COLO668 (cell line): ENCODE results near the gene MEGF9.

Experiments
- DNase-seq: peaks from one replicate; lab custom pipeline; 2025; ENCODE audit not compliant: unreplicated experiment; lab: John Stamatoyannopoulos, UW

MEGF9 gene

GRCh38 chr9:120627073-120627472 lies 87.2 kb downstream of the MEGF9 start:
- DNase-seq = no peak

- DNase-seq = no peak
Observed at GRCh38 chr9:120626512-120626911, 87.8 kb downstream of the MEGF9 start.

GRCh38 chr9:120625222-120625621 lies 89.0 kb downstream of the MEGF9 start:
- DNase-seq = no peak

GRCh38 chr9:120622790-120623189 lies 91.5 kb downstream of the MEGF9 start:
- DNase-seq = no peak

GRCh38 chr9:120621941-120622340 lies 92.3 kb downstream of the MEGF9 start:
- DNase-seq = no peak

- DNase-seq = peak; percentile 55
Observed at GRCh38 chr9:120619751-120620655, 94.3 kb downstream of the MEGF9 start.

GRCh38 chr9:120616966-120617935 lies 97.0 kb downstream of the MEGF9 start:
- DNase-seq = no peak

GRCh38 chr9:120612218-120612617 lies 102.1 kb downstream of the MEGF9 start:
- DNase-seq = no peak

- DNase-seq = no peak
Observed at GRCh38 chr9:120611690-120612068, 102.6 kb downstream of the MEGF9 start.

GRCh38 chr9:120610975-120611689 lies 103.1 kb downstream of the MEGF9 start:
- DNase-seq = no peak

GRCh38 chr9:120609636-120610035 lies 104.6 kb downstream of the MEGF9 start:
- no peak for DNase-seq

GRCh38 chr9:120608421-120608820 lies 105.8 kb downstream of the MEGF9 start:
- no peak for DNase-seq

GRCh38 chr9:120603591-120603990 lies 110.7 kb downstream of the MEGF9 start:
- DNase-seq = no peak

GRCh38 chr9:120603010-120603409 lies 111.3 kb downstream of the MEGF9 start:
- DNase-seq = no peak

GRCh38 chr9:120593955-120594277 lies 120.4 kb downstream of the MEGF9 start:
- no peak for DNase-seq

GRCh38 chr9:120593250-120593954 lies 120.9 kb downstream of the MEGF9 start:
- no peak for DNase-seq

GRCh38 chr9:120592210-120592609 lies 122.1 kb downstream of the MEGF9 start:
- no peak for DNase-seq

- DNase-seq = no peak
Observed at GRCh38 chr9:120587328-120587727, 126.9 kb downstream of the MEGF9 start.

GRCh38 chr9:120583958-120584369 lies 130.3 kb downstream of the MEGF9 start:
- peak; percentile 77 for DNase-seq

- peak; percentile 95 for DNase-seq
Observed at GRCh38 chr9:120580051-120580896, 134.0 kb downstream of the MEGF9 start, which contains the start of gene CDK5RAP2. TSS of gene CDK5RAP2 (minus strand) at chr9:120580167. CDS start at chr9:120579978, 189 bp downstream.
